HG03103 (cell line): ENCODE measurements around the gene PCNX3.

Experiments
- ATAC-seq: cut with Tn5 transposase; IDR thresholded peaks from one replicate; pipeline ENCODE4 v1.9.1; 2021; ENCODE audit warnings: low read depth; ENCODE audit not compliant: unreplicated experiment

Gene PCNX3

GRCh38 chr11:65615229-65615949 lies at the start of gene PCNX3:
Gene PCNX3, plus strand, starts transcription at chr11:65615776. Its CDS starts 536 bp downstream, at chr11:65616312.
- ATAC-seq = peak; percentile 75

- ATAC-seq = no peak
Observed at GRCh38 chr11:65569164-65569972, 46.2 kb upstream of the PCNX3 start.

GRCh38 chr11:65569973-65570918 lies 45.3 kb upstream of the PCNX3 start, which contains the start of gene ZNRD2:
Gene ZNRD2, plus strand, starts transcription at chr11:65570477. Its CDS starts 15 bp downstream, at chr11:65570492.
- peak; percentile 49 for ATAC-seq

- ATAC-seq = no peak
Observed at GRCh38 chr11:65571420-65571819, 44.2 kb upstream of the PCNX3 start.

GRCh38 chr11:65571940-65572339 lies 43.6 kb upstream of the PCNX3 start:
- no peak for ATAC-seq

GRCh38 chr11:65572356-65573051 lies 43.1 kb upstream of the PCNX3 start, which contains the start of gene FAM89B:
Gene FAM89B, plus strand, starts transcription at chr11:65572538. Its CDS starts 132 bp downstream, at chr11:65572670.
- ATAC-seq = no peak

GRCh38 chr11:65573391-65574079 lies 42.0 kb upstream of the PCNX3 start:
- ATAC-seq = no peak

- ATAC-seq = no peak
Observed at GRCh38 chr11:65574109-65574810, 41.3 kb upstream of the PCNX3 start.

- ATAC-seq = no peak
Observed at GRCh38 chr11:65574811-65575567, 40.6 kb upstream of the PCNX3 start.

- no peak for ATAC-seq
Observed at GRCh38 chr11:65575568-65576231, 39.9 kb upstream of the PCNX3 start, which contains the start of gene EHBP1L1. Gene EHBP1L1, plus strand, starts transcription at chr11:65576053. Its CDS starts 250 bp downstream, at chr11:65576303.

GRCh38 chr11:65576232-65576866 lies 39.2 kb upstream of the PCNX3 start:
- no peak for ATAC-seq

- no peak for ATAC-seq
Observed at GRCh38 chr11:65576867-65577755, 38.5 kb upstream of the PCNX3 start.

GRCh38 chr11:65577756-65578109 lies 37.8 kb upstream of the PCNX3 start:
- no peak for ATAC-seq

- ATAC-seq = no peak
Observed at GRCh38 chr11:65578134-65578533, 37.4 kb upstream of the PCNX3 start.

GRCh38 chr11:65578667-65579066 lies 36.9 kb upstream of the PCNX3 start:
- no peak for ATAC-seq

GRCh38 chr11:65579291-65579690 lies 36.3 kb upstream of the PCNX3 start:
- ATAC-seq = no peak
